ENCODE results near the gene KCTD19.
"Not testable (repeated sequence)": the region's sequence is repeated elsewhere in the genome, so short reads cannot be mapped to it uniquely, and the experiment has no call there.

DNA sequence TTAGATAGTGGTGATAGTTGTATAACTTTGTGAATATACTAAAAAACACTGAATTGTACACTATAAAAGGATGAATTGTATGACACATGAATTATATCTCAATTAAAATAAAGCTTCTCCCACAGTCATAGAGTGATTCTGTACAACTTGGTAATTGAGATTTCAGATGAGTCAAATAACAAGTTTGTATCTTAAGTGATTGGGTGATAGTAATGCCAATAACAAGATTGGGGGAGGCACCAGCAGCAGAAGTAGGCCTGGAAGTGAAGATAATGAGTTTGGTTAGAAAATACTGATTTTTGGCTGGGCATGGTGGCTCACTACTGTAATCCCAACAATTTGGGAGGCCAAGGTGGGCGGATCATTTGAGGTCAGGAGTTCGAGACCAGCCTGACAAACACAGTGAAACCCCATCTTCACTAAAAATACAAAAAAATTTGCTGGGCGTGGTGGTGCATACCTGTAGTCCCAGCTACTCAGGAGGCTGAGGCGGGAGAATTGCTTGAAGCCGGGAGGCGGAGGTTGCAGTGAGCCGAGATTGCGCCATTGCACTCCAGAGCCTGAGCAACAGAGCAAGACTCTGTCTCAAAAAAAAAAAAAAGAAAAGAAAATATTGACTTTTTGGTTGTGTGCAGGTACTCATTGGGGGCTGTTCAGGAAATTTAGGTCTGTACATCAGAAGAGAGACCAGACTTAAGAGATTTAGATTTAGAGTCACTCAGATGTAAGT is 33.2 kb upstream of the KCTD19 start:
- TF ChIP-seq, protein P1, sequence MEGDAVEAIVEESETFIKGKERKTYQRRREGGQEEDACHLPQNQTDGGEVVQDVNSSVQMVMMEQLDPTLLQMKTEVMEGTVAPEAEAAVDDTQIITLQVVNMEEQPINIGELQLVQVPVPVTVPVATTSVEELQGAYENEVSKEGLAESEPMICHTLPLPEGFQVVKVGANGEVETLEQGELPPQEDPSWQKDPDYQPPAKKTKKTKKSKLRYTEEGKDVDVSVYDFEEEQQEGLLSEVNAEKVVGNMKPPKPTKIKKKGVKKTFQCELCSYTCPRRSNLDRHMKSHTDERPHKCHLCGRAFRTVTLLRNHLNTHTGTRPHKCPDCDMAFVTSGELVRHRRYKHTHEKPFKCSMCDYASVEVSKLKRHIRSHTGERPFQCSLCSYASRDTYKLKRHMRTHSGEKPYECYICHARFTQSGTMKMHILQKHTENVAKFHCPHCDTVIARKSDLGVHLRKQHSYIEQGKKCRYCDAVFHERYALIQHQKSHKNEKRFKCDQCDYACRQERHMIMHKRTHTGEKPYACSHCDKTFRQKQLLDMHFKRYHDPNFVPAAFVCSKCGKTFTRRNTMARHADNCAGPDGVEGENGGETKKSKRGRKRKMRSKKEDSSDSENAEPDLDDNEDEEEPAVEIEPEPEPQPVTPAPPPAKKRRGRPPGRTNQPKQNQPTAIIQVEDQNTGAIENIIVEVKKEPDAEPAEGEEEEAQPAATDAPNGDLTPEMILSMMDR (IDR thresholded peaks at IDR 0.05), result not testable (repeated sequence)
- TF ChIP-seq POLR2A, POLR2AphosphoS5 (IDR thresholded peaks at IDR 0.05): not testable (repeated sequence)

All from prostate gland (tissue), 2 donors.